ENCODE measurements around the gene RACGAP1.

Gene RACGAP1, protein sequence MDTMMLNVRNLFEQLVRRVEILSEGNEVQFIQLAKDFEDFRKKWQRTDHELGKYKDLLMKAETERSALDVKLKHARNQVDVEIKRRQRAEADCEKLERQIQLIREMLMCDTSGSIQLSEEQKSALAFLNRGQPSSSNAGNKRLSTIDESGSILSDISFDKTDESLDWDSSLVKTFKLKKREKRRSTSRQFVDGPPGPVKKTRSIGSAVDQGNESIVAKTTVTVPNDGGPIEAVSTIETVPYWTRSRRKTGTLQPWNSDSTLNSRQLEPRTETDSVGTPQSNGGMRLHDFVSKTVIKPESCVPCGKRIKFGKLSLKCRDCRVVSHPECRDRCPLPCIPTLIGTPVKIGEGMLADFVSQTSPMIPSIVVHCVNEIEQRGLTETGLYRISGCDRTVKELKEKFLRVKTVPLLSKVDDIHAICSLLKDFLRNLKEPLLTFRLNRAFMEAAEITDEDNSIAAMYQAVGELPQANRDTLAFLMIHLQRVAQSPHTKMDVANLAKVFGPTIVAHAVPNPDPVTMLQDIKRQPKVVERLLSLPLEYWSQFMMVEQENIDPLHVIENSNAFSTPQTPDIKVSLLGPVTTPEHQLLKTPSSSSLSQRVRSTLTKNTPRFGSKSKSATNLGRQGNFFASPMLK

DNA sequence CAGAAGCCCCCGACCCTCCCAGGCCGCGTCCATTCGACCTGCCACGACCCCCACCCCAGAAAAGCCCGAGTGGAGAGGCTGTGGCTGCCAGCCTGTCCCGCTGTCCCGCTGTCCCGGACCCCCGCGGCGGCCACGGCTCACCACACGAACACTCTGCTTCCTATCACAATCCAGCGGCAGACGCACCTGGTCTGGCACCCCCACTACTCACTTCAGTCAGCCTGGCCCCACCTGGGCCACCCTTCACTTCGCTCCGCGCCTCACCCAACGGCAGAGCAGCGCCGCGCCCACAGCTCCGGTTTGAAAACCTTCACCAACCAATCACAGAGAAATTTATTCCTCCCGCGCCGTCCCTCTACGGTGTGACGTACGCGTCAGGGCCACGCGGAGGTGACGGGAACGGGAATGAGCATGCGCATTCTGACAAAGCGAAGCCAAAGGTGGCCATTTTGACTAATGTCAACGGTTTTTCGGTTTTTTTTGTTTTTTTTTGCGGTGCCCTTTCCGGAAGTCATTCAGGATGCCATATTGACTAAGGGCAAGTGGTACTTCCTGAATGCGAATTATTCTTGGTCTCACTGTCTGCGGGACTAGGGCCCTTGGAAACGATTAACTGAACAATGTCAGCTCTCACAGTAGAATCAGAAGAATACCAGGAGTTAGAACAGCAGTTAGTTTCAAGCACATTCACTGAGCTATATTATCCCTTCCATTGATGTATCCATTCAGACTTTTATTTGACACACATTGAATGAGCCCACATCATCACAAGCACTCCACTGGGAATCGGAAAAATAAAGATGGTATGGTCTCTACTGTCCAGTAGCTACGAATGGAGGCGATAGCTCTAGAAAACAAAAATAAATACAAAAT, at the start of gene RACGAP1:
Gene RACGAP1, minus strand, starts transcription at position 308 of the 873 bp plus-strand sequence. CDS start 8,779 bp downstream, outside the sequence.
- peak; percentile 89 to 95 (median 92) for DNase-seq (ENCODE audit: low read depth in 3 of 3)

DNA sequence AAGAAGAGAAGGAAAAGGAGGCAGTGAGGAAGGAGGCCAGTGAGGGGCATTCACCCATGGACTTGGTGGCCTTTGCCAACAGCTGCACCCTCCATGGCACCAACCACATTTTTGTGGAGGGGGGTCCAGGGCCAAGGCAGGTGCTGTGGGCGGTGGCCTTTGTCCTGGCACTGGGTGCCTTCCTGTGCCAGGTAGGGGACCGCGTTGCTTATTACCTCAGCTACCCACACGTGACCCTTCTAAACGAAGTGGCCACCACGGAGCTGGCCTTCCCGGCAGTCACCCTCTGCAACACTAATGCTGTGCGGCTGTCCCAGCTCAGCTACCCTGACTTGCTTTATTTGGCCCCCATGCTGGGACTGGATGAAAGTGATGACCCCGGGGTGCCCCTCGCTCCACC, 48.4 kb upstream of the RACGAP1 start:
- no peak for DNase-seq (ENCODE audit: low read depth in 3 of 3)

DNA sequence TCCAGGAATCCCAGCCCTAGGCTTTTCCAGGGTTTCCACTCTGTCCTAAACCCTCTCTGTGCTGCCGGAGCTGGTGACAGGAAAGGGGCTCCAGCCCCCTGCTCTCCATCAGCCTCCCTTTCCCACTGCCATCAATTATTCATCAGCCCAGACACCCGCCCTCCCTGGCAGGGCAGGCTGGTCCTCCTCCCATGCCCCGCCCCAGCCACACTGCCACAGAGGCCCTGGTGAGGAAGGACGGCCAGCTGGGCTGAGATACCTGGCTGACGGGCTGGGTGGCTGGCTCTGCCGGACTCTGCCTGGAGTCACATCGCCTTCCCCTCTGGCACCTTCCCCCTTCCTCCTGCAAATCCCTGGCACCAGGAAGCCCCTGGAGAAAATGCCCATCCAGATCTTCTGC, 47.9 kb upstream of the RACGAP1 start:
- no peak for DNase-seq (ENCODE audit: low read depth in 3 of 3)

DNA sequence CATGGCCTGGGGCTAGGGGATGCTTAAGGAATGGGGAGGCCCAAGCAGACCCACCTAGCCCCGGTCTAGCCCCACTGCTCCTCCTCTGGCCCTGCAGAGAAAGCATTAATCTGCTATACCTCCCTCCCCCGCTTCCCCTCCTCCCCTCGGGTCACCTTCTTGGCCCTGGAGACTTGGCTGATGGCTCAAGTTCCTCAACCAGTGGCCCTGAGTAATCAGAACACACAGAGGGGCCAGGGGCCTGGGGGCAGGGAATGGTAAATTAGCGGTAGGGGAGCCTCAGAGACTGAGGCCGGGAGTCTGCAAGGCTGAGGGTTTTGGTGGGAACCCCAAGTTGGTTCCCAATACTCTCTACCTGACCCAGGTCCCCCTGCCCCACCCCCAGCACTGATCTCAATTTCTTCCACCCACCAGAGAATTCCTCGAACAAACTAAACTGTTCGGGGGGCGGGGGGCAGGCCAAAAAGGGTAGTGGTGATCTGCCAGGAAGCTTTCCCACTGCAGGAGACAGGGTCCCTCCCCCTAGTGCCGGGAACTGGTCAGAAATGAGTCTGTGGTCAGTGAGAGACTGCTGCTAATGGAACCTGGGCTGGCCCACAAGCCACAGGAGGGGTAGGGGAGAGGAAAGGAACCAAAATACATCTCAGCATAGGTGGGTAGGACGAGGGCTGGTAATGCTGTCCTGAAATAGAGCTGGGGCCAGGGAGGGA, 47.1 kb upstream of the RACGAP1 start:
- no peak for DNase-seq (ENCODE audit: low read depth in 3 of 3)

DNA sequence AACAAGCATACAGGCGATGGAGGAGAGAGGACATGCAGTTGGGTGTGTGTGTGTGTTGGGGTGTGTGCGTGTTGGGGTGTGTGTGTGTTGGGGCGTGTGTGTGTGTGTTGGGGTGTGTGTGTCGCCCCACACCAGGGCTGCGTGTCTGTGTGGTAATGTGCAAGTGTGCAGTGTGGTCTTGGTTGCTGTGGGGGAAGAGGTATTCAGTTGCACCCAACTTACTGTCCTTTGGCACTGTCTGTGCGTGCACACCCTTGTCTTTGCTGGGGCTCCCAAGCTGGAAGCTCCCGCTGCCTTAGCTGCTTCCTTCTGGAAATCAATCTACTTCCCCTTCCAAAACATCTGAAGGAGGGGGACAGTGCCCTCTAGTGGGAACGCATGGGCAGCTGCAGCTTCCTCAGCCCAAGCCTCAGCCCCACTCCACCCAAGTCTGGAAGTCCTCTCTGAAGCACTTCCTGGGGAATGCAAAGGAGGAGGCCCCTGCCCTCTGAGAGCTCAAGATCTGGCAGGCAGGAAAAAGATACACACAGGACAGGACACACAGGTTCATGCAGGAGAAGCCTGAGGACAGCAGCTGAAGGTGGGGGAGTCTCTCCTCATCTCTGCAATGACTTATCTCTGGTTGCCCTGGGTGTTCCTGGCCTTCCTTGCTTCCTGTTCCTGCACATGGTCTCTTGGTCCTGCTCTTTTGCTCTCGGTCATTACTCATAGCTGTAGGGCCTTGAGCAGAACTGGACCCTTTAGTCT, 45.2 kb upstream of the RACGAP1 start:
- DNase-seq (ENCODE audit: low read depth in 3 of 3) = peak in 2 of 3 donors; percentile 44 to 69

DNA sequence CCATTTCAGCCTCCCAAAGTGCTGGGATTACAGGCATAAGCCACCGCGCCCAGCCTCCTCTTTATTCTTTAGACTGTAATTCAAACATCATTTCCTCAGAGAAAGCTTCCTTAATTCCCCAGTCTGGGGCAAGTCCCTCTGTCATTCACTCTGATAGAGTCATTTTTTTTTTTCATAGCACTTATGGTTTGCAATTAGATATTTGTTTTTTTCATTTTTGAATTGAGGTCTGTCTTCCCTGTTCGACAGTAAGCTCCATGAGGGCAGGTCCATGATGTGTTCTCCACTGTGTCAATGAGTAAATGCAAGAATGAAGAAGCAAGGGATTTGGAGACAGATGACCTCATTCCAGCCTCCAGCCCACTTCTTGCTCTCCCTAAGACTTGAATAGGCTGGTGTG, 44.2 kb upstream of the RACGAP1 start:
- no peak for DNase-seq (ENCODE audit: low read depth in 3 of 3)

DNA sequence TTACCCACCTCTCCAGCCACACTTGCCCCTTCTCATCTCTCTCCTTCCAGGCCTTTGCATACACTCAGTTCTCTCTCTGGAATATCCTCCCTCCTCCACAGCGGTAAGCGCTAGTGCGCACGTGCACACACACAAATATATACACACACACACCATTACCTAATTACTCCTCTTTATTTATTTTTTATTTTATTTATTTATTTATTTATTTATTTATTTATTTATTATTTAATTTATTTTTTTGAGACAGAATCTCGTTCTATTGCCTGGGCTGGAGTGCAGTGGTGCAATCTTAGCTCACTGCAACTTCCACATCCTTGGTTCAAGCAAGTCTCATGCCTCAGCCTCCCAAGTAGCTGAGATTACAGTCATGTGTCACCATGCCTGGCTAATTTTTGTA, 43.8 kb upstream of the RACGAP1 start:
- DNase-seq (ENCODE audit: low read depth in 3 of 3) = no peak

DNA sequence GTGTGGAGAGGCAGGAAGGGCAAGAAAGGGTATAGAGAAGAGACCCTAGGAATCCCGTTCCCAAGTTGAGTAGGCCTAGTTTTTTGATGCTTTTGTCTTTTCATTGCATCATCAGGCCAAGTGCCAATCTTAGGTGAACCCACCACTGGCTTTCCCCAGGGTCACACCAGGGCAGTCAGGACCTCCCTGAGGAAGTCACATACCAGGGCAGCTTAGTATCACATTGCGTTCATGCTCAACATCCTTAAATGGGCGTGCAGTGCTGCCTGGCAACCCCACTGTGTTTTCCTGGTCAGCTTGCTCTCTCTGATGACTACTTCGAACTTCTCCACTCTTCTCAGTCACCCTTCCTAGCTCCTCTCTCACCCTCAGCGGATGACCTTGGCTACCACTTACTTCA, 41.1 kb upstream of the RACGAP1 start:
- no peak for DNase-seq (ENCODE audit: low read depth in 3 of 3)

DNA sequence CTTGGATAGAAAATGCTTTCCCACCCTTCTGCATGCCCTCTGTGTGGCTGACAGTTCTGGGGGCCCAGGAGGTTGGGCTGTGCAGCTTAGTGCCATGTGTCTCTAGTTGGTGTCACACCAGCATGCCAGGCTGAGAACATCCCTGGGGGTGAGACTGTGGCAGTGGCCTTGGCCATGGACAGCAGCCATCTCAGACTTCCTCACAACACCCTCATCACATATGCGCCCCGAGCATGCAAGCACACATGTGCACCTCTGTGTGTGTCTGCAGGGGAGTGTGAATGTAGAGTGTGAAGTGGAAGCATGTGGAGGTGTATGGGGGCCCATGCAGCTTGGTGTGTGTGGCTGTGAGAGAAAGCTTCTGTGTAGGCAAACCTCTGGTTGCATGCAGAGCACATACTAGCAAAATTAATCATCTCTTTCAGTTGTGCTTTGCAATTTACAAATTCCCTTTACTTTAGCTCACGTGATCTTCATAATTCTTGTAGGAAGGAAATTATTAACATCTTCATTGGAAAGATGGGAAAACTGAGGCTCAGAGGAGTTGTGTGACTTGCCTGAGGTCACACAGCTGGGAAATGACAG, 40.5 kb upstream of the RACGAP1 start:
- no peak for DNase-seq (ENCODE audit: low read depth in 3 of 3)

DNA sequence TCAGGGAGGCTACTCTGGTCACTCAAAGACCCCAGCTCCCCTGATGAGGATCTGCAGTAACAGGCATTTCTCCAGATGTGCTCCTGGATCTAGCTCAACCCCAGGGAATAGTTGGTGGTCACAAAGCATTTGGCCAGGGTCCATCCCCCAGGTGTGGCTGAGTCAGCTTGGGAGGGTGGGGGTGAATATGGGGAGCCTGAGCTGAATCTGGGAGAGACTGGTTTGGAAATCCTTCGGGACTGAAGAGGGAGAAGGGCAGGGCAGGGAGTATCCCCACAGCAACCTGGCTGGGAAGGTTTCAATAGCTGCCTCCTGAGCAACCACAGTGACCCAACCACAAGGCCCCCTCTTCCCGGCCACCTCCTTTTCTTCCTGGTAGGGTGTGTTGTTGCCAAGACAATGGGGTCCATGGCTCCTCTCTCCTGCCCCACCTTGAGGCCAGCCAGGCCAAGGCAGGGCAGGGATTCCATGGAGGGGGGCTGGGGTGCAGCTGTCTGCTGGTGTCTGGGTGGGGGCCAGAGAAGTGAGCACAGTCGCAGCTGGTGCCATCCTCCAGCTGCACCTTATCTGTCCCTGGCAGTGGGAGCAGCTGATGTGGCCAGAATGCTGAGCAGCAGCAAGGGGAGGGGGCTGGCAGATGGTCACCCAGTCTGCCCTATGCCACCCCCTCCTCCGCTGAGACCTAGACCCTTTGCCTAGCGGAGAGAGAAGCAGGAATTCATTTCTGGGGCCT, 37.6 kb upstream of the RACGAP1 start:
- no peak for DNase-seq (ENCODE audit: low read depth in 3 of 3)

DNA sequence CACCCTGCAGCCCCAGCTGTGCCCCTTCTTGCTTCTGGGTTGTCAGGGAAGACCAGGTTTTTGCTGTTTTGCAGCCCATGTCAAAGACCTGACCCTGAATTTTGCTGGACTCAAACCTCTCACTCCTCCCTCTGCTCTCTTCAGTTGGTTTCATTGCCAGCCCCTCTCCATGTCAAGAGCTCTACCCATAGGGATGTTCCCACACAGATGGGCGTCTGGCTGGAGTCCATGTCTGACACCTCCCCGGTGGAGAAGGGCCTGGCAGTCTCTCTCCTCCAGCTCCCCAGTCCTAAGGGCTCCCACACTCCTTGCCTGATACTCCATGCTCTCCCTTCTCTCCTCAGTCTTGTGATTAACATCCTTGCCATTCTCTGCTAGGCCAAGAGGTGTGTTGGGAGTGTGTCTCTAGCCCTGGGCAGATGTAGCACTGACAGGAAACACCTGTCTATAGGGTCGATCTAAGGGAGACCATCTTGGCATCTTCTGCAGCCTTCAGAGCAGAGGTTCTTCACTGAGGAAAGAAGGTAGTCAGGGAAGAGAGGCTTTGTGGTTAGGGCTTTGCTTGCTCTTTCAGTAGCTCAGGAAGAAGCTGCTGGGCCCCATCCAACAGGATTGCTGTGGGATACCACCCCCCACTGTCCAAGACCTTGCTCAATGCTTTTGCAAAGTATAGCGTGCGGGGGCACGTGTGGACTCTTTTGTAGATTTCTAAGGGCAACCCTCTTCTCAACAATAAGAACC, 36.8 kb upstream of the RACGAP1 start:
- DNase-seq (ENCODE audit: low read depth in 3 of 3) = no peak

DNA sequence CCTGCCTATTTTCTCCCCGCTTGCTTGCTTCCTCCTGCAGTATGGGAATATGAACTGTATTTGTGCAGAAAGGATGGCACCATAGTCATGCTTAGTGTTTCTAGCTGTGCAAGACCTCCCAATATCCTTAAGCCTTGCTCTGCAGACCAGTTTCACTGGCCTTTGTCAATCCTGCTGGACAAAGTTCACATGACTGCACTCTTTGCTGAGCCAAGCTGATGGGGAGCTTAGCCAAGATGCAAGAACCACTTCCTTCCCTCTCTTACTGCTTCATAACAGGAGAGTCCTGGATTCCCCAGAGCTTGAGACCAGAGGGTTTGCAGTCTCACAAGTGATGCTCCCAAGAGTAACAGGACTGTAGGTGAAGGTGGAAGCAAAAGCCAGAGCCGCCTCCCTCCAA, 35.9 kb upstream of the RACGAP1 start:
- DNase-seq (ENCODE audit: low read depth in 3 of 3) = no peak

DNA sequence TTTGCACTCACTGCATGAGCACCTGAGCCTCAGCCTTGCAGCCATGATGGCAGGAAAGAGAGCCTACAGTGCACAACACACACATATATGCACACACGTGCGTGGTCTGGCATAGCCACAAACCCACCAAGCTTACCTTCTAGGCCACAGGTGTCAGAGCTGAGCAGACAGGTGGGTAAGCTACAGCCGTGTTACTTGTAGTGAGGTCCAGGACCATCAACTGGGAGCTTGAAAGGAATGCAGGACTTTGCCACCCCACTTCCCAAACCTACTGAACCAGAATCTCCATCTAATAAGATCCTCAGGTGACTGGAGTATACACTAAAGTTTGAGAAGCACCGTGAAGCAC, 34.8 kb upstream of the RACGAP1 start:
- DNase-seq (ENCODE audit: low read depth in 3 of 3) = no peak

DNA sequence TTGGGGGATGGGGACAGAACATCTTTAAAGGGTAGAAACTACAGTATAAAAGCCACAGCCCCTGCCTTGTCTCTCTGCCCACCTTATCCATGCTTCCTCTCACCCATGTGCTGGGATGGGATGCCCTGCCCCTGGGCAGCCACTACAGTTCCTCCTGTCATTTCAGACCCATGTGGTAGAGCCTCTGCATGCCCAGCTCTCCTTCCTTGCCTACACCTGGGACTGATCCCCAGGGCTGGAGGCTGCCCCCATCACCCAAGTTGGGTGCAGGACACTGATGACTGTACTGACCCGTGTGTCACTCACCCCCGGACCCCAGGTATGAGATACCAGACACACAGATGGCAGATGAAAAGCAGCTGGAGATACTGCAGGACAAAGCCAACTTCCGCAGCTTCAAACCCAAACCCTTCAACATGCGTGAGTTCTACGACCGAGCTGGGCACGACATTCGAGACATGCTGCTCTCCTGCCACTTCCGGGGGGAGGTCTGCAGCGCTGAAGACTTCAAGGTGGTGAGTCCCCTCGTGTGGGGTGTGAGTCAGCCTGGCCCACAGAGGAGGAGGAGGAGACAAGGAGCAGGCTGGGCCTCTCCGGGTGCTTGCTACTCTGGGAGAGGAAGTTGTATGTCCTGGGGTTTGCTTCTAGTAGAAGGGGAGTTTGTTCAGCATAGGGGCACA, 34.3 kb upstream of the RACGAP1 start:
- DNase-seq (ENCODE audit: low read depth in 3 of 3) = peak in 2 of 3 donors; percentile 52 to 57

DNA sequence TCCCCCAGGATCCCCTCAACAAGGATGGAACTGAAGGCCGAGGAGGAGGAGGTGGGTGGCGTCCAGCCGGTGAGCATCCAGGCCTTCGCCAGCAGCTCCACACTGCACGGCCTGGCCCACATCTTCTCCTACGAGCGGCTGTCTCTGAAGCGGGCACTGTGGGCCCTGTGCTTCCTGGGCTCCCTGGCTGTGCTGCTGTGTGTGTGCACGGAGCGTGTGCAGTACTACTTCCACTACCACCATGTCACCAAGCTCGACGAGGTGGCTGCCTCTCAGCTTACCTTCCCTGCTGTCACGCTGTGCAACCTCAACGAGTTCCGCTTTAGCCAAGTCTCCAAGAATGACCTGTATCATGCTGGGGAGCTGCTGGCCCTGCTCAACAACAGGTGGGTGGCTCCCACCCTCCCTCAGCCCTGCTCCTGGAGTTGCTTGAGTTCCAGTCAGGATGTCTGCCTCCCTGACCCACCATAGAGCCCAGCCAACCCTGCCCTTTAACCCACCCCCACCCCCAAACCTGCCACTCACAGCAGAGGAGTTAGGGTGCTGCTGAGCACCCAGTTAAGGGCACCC, 33.5 kb upstream of the RACGAP1 start:
- DNase-seq (ENCODE audit: low read depth in 3 of 3) = no peak

DNA sequence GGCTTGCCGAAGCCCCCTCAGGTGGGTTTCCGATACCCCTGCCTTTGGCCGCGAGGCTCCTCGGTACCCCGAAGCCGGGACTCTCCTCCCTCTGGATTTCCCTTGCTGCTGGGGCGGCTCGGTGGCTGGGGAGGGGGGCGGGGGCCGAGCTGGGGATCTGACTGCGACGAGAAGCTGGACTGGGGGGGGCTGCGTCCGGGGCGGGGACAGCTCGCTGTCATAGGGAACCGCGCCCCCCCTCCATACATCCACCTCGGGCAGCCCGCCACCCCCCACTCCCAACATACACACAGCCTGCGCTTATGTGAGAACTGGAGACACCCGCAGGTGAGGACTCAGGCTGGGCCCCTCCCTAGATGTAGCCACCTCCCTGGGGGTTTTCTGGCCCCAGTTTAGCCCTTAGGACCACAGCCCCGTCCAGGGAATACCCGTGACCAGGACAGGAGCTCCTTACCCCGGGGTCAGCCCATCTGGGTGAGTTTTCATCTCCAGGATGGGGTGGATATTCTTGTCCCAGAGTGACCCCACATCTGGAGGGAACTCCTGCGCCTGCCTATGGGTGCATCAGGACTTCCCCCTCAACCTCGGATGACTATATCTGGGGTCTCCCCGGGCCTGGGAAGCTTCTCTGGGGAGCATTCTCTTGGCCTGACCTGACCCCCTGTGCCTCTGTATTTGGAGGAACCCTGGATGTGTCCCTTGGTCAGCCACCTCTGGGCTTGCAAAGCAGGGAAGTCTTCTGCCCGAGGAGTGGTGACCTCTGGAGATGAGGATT, 32.8 kb upstream of the RACGAP1 start:
- no peak for DNase-seq (ENCODE audit: low read depth in 3 of 3)

DNA sequence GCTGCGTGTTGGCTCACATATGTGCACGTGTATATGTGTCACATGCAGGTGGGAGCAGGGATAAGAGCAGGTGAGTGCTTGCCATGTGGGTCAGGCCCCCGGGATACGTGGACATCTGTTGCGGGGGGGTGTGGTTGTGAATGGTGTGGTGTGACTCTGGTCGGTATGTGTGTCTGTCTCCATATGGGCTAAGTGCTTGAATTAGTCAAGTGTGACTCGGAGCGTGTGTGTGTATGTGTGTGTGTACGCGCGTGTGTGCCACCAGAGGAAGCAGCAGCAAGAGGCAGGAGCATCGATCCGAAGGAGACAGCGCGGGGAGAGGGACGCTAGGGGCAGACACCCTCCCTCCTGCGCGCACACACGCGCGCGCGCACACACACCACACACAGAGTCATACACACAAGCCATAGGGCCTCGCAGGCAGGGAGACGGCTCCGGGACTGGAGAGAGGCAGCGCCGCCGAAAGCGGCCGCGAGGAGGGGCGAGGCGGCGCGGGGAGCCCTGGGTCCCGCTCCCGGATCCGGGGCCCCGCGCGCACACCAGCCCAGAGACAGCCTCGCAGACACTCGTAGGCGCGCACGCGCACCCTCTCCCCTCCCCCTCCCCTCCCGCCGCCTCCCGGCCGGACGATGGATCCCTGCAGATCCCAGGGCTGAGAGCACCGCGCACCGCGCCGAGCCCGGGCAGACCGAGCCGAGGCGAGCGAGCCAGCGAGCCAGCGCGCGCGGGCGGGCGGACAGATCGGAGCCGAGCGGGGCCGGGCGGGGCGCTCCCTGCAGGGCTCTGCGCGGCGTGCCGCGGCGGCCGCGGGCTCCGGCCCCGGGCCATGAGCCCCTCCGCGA, 31.9 kb upstream of the RACGAP1 start, which contains the start of gene ASIC1:
Gene ASIC1, plus strand, starts transcription at position 597 of the 842 bp plus-strand sequence. CDS start 1,171 bp downstream, outside the sequence.
- DNase-seq (ENCODE audit: low read depth in 3 of 3) = peak; percentile 26 to 38 (median 27)

Measured in stimulated activated CD4-positive, alpha-beta T cell treated with anti-CD3 and anti-CD28 coated beads, TNF-alpha, amount 100 ng/mL, for 48 hours (primary cell).